Measurements from ENCODE around the gene AFAP1. TPM values are rescaled to one million over a fixed set of nuclear protein-coding genes. Genes with fewer than 3 reads are reported as not detected.

The AFAP1 gene
- total RNA-seq, 4 donors from 2014 or later: 25.1 to 56.9 (median 26.4) TPM

- H3K9me3 ChIP-seq: no peaks in the 10 kb centered on the region
- in situ Hi-C loops (cut with MboI; ENCODE audit: low pct_ligation_motif_present in 1 of 4, low pct_unique_long_range_greater_than_20kb in 1 of 4, low sequenced_read_pairs in 3 of 4): no loop called here
- H3K36me3 ChIP-seq: no peaks in the 10 kb centered on the region
- H3K4me1 ChIP-seq: peaks cover 0 to 14% (median 4%) of the 10 kb centered on the region in 4 donors
- 22 to 48% methylated on average over 4 to 12 of the region's 12 CpGs for WGBS, 2 donors (ENCODE audit: low coverage in 1 of 2)
- no peaks in the 10 kb centered on the region for H3K27me3 ChIP-seq
- intact Hi-C loops (cut with DNase I; ENCODE audit: low total_unique reads): no loop called here
- H3K27ac ChIP-seq: no peak overlapping the region
- DNase-seq: no peak
- TF ChIP-seq EP300 (IDR thresholded peaks at IDR 0.05; ENCODE audit: low read depth): no peak
- no peak for TF ChIP-seq POLR2AphosphoS5 (IDR thresholded peaks at IDR 0.05)
- TF ChIP-seq, protein P1, sequence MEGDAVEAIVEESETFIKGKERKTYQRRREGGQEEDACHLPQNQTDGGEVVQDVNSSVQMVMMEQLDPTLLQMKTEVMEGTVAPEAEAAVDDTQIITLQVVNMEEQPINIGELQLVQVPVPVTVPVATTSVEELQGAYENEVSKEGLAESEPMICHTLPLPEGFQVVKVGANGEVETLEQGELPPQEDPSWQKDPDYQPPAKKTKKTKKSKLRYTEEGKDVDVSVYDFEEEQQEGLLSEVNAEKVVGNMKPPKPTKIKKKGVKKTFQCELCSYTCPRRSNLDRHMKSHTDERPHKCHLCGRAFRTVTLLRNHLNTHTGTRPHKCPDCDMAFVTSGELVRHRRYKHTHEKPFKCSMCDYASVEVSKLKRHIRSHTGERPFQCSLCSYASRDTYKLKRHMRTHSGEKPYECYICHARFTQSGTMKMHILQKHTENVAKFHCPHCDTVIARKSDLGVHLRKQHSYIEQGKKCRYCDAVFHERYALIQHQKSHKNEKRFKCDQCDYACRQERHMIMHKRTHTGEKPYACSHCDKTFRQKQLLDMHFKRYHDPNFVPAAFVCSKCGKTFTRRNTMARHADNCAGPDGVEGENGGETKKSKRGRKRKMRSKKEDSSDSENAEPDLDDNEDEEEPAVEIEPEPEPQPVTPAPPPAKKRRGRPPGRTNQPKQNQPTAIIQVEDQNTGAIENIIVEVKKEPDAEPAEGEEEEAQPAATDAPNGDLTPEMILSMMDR (IDR thresholded peaks at IDR 0.05): no peak
- TF ChIP-seq POLR2A (IDR thresholded peaks at IDR 0.05): no peak
- H3K4me3 ChIP-seq: no peak overlapping the region
Observed at GRCh38 chr4:7852568-7853185, 87.0 kb downstream of the AFAP1 start.

- Histone ChIP-seq H3K4me1 (no peaks in the 10 kb centered on the region), H3K4me3 (no peak overlapping the region), H3K27me3 (no peaks in the 10 kb centered on the region), H3K9me3 (no peaks in the 10 kb centered on the region), H3K27ac (no peak overlapping the region), H3K36me3 (no peaks in the 10 kb centered on the region)
- TF ChIP-seq, protein P1 (IDR thresholded peaks at IDR 0.05): no peak
- intact Hi-C loops (cut with DNase I; ENCODE audit: low total_unique reads): no loop called here
- no peak for DNase-seq
- in situ Hi-C loops (cut with MboI; ENCODE audit: low pct_ligation_motif_present in 1 of 4, low pct_unique_long_range_greater_than_20kb in 1 of 4, low sequenced_read_pairs in 3 of 4): no loop called here
- 82 to 84% methylated on average over 7 to 11 of the region's 11 CpGs for WGBS, 2 donors (ENCODE audit: low coverage in 1 of 2)
Observed at GRCh38 chr4:7850489-7850888, 89.2 kb downstream of the AFAP1 start.

DNA sequence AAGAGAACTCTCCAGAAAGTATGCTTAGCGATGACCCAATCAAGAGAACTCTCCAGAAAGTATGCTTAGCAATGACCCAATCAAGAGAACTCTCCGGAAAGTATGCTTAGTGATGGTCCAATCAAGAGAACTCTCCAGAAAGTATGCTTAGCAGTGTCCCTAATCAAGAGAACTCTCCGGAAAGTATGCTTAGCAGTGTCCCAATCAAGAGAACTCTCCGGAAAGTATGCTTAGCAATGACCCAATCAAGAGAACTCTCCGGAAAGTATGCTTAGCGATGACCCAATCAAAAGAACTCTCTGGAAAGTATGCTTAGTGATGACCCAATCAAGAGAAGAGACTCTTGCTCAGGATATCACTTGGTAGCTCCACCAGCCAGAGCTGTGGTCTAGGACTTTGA lies 92.5 kb downstream of the AFAP1 start:
- H3K9me3 ChIP-seq: no peaks in the 10 kb centered on the region
- no peaks in the 10 kb centered on the region for H3K36me3 ChIP-seq
- in situ Hi-C loops (cut with MboI; ENCODE audit: low pct_ligation_motif_present in 1 of 4, low pct_unique_long_range_greater_than_20kb in 1 of 4, low sequenced_read_pairs in 3 of 4) (no loop called here), intact Hi-C loops (cut with DNase I; ENCODE audit: low total_unique reads) (no loop called here)
- H3K27me3 ChIP-seq: no peaks in the 10 kb centered on the region
- H3K4me3 ChIP-seq: no peak overlapping the region
- peaks cover 0 to 23% (median 8%) of the 10 kb centered on the region in 4 donors for H3K4me1 ChIP-seq
- TF ChIP-seq POLR2AphosphoS5 (IDR thresholded peaks at IDR 0.05): no peak
- TF ChIP-seq EP300 (IDR thresholded peaks at IDR 0.05; ENCODE audit: low read depth): no peak
- TF ChIP-seq, protein P1 (IDR thresholded peaks at IDR 0.05): no peak
- TF ChIP-seq POLR2A (IDR thresholded peaks at IDR 0.05): no peak
- H3K27ac ChIP-seq: no peak overlapping the region
- no peak for DNase-seq
- 86 to 89% methylated on average over 5 to 6 of the region's 6 CpGs for WGBS, 2 donors (ENCODE audit: low coverage in 1 of 2)

DNA sequence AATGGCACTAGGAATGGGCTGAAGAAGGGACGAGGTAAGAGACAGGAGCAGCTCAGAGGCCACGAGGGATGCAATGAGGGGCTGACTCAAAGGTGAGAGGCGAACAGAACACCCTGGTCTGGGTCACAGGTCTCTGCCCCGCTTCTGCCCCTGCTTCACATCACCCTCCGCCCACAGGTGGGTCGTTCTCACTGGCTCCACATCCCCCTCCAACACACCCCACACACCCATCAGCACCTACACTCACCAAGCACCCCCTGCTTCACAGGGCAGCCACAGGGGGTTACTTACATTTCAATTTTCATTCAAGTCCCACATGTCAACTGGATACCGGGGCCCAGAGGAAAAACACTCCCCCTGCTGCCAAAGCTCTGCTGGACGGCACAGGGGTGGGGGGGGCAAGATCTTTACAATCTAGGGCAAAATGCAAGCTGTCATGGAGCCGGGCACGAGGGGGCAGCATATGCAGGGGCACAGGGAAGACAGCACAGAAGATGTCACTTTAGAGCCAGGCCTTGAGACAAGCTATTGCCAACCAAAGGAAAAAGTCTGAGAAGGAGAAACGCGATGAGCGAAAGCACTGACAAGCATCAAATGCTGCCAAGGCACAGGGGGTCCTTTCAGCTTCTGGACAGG lies 94.0 kb downstream of the AFAP1 start:
- no peak for DNase-seq
- H3K4me1 ChIP-seq: peaks cover 0 to 24% (median 8%) of the 10 kb centered on the region in 4 donors
- 78 to 83% methylated on average over 4 to 13 of the region's 13 CpGs for WGBS, 2 donors (ENCODE audit: low coverage in 1 of 2)
- no peak overlapping the region for H3K27ac ChIP-seq
- H3K36me3 ChIP-seq: no peaks in the 10 kb centered on the region
- no peaks in the 10 kb centered on the region for H3K9me3 ChIP-seq
- no peaks in the 10 kb centered on the region for H3K27me3 ChIP-seq
- intact Hi-C loops (cut with DNase I; ENCODE audit: low total_unique reads) (no loop called here), in situ Hi-C loops (cut with MboI; ENCODE audit: low pct_ligation_motif_present in 1 of 4, low pct_unique_long_range_greater_than_20kb in 1 of 4, low sequenced_read_pairs in 3 of 4) (no loop called here)
- TF ChIP-seq, protein P1 (IDR thresholded peaks at IDR 0.05): no peak
- TF ChIP-seq EP300 (IDR thresholded peaks at IDR 0.05; ENCODE audit: low read depth): no peak
- H3K4me3 ChIP-seq: no peak overlapping the region

All from transverse colon (tissue), 4 donors.